ENCODE results near the gene RLF.

DNA sequence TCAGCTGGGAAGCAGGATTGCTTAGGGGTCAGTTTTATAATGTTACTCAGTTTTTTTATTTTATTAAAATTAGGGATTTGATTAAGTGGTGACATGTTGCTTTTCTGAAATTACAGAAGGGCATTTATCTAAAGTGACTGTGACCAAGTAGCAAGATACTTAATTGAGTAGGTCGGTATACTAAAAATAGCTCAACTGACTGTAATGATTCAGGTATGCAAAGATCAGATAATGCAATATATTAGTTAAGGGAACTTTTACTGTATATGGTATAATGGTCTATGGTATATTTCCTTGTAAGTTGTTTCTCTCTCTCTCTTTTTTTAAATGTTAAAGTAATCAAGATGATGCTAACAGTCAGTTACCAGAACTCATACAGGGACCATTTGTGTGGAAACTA lies 26.2 kb downstream of the RLF start:
- TF ChIP-seq CTCF (IDR thresholded peaks at IDR 0.05; ENCODE audit: borderline replicate concordance, extremely low read depth, low read length, poor library complexity, severe bottlenecking), result no peak
- TF ChIP-seq EZH2 (IDR thresholded peaks at IDR 0.05; ENCODE audit: borderline replicate concordance, low read depth, low read length, severe bottlenecking), result no peak

All from DND-41 (cell line).